BLaER1 treated with 17β-estradiol and CSF1 and Interleukin-3, amounts not matched to agents 10 nM and 100 nM (cell line): ENCODE measurements around the gene STRN.
A peak's percentile ranks its signal among the peaks of the same experiment; 100 is the strongest.
"Not testable (repeated sequence)": the region's sequence is repeated elsewhere in the genome, so short reads cannot be mapped to it uniquely, and the experiment has no call there.

Experiments used
- H3K27ac ChIP-seq, 11 experiments: shearing (Covaris generic); formaldehyde crosslinking; 2 replicates each; pipeline ENCODE4 v1.8.1; 2022
- H3K27me3 ChIP-seq, 11 experiments: shearing (Covaris generic); formaldehyde crosslinking; 2 replicates each; pipeline ENCODE4 v1.8.1; 2022
- H3K36me3 ChIP-seq, 11 experiments: shearing (Covaris generic); formaldehyde crosslinking; 2 replicates each; pipeline ENCODE4 v1.8.1; 2022
- H3K4me1 ChIP-seq, 10 experiments: shearing (Covaris generic); formaldehyde crosslinking; 2 replicates each; pipeline ENCODE4 v1.8.1; 2022
- H3K4me2 ChIP-seq, 11 experiments: shearing (Covaris generic); formaldehyde crosslinking; 2 replicates each; pipeline ENCODE4 v1.8.1; 2022
- H3K4me3 ChIP-seq, 10 experiments: shearing (Covaris generic); formaldehyde crosslinking; 2 replicates each; pipeline ENCODE4 v1.8.1; 2022
- H3K9ac ChIP-seq, 11 experiments: shearing (Covaris generic); formaldehyde crosslinking; 2 replicates each; pipeline ENCODE4 v1.8.1; 2022
- H3K9me3 ChIP-seq, 11 experiments: shearing (Covaris generic); formaldehyde crosslinking; replicated peaks in 1 of 11; 2 replicates each; pipeline ENCODE4 v1.8.1; 2022
- H4K20me1 ChIP-seq, 11 experiments: shearing (Covaris generic); formaldehyde crosslinking; 2 replicates each; pipeline ENCODE4 v1.8.1; 2022
- Cebpa-rat ChIP-seq, 11 experiments: shearing (Covaris generic); IDR thresholded peaks; 2 replicates each; pipeline ENCODE4 v1.8.1; 2022

Gene STRN

GRCh38 chr2:36966370-36967235 lies at the start of gene STRN:
STRN (minus strand) TSS chr2:36966536; CDS start chr2:36966463, 73 bp downstream.
- H3K4me1 ChIP-seq = peaks cover 28 to 37% (median 35%) of the 10 kb centered on the region in 10 experiments
- peak within 1 kb of the TSS; percentile 72 to 90 (median 89); a peak in 21 of 22 replicates for H3K27ac ChIP-seq
- peaks cover 6 to 38% (median 29%) of the 10 kb centered on the region in 11 experiments; a peak in 16 of 22 replicates for H4K20me1 ChIP-seq
- no peaks in the 10 kb centered on the region for H3K9me3 ChIP-seq
- peaks cover 0 to 6% (median 0%) of the 10 kb centered on the region in 11 experiments; a peak in 4 of 22 replicates for H3K36me3 ChIP-seq
- H3K4me3 ChIP-seq = peak within 1 kb of the TSS; percentile 85 to 99 (median 96)
- no peak for TF ChIP-seq Cebpa-rat (IDR thresholded peaks at IDR 0.05)
- H3K27me3 ChIP-seq = no peaks in the 10 kb centered on the region
- H3K4me2 ChIP-seq = peak within 1 kb of the TSS; percentile 85 to 92 (median 89)
- peak within 1 kb of the TSS; percentile 85 to 96 (median 91) for H3K9ac ChIP-seq

- Histone ChIP-seq H3K27ac (no peak overlapping the region), H3K4me1 (peaks cover 12 to 18% (median 14%) of the 10 kb centered on the region in 10 experiments), H3K9me3 (no peaks in the 10 kb centered on the region), H4K20me1 (no peaks in the 10 kb centered on the region; a peak in 1 of 22 replicates), H3K27me3 (no peaks in the 10 kb centered on the region), H3K4me3 (no peak overlapping the region), H3K36me3 (peaks cover 39 to 100% (median 70%) of the 10 kb centered on the region in 11 experiments), H3K9ac (no peak overlapping the region), H3K4me2 (peak overlapping the region; percentile 29 to 70 (median 60); a peak in 21 of 22 replicates)
- no peak for TF ChIP-seq Cebpa-rat (IDR thresholded peaks at IDR 0.05)
Measured at GRCh38 chr2:37013315-37013641, 46.9 kb upstream of the STRN start.

- H3K27ac ChIP-seq = no peak overlapping the region
- H3K4me3 ChIP-seq = no peak overlapping the region
- no peaks in the 10 kb centered on the region for H3K9me3 ChIP-seq
- no peak for TF ChIP-seq Cebpa-rat (IDR thresholded peaks at IDR 0.05)
- H3K36me3 ChIP-seq = peaks cover 34 to 100% (median 72%) of the 10 kb centered on the region in 11 experiments
- no peaks in the 10 kb centered on the region; a peak in 1 of 22 replicates for H4K20me1 ChIP-seq
- peaks cover 12 to 21% (median 15%) of the 10 kb centered on the region in 10 experiments for H3K4me1 ChIP-seq
- H3K4me2 ChIP-seq = no peak overlapping the region
- no peak overlapping the region for H3K9ac ChIP-seq
- no peaks in the 10 kb centered on the region for H3K27me3 ChIP-seq
Measured at GRCh38 chr2:37011130-37011529, 44.8 kb upstream of the STRN start.

- H3K4me1 ChIP-seq = 0 out of 20 replicates have a peak, but pooled peaks cover 0 to 6% (median 0%) of the 10 kb centered on the region in 10 experiments
- H3K9me3 ChIP-seq = no peaks in the 10 kb centered on the region
- H4K20me1 ChIP-seq = no peaks in the 10 kb centered on the region
- H3K4me3 ChIP-seq = no peak overlapping the region
- TF ChIP-seq Cebpa-rat (IDR thresholded peaks at IDR 0.05) = no peak
- H3K27me3 ChIP-seq = no peaks in the 10 kb centered on the region
- H3K27ac ChIP-seq = no peak overlapping the region
- H3K9ac ChIP-seq = no peak overlapping the region
- H3K36me3 ChIP-seq = peaks cover 63 to 99% (median 89%) of the 10 kb centered on the region in 11 experiments
- H3K4me2 ChIP-seq = no peak overlapping the region
Measured at GRCh38 chr2:37005118-37005868, 39.0 kb upstream of the STRN start.

GRCh38 chr2:37000988-37001556 lies 34.7 kb upstream of the STRN start:
- Histone ChIP-seq H4K20me1 (no peaks in the 10 kb centered on the region), H3K4me1 (0 out of 20 replicates have a peak, but pooled peaks cover 0 to 3% (median 0%) of the 10 kb centered on the region in 10 experiments), H3K9me3 (peaks cover 0 to 10% (median 0%) of the 10 kb centered on the region in 11 experiments; a peak in 2 of 22 replicates), H3K27ac (no peak overlapping the region), H3K36me3 (peaks cover 87 to 99% (median 93%) of the 10 kb centered on the region in 11 experiments), H3K27me3 (no peaks in the 10 kb centered on the region), H3K4me3 (no peak overlapping the region), H3K4me2 (no peak overlapping the region), H3K9ac (no peak overlapping the region)
- TF ChIP-seq Cebpa-rat (IDR thresholded peaks at IDR 0.05) = no peak

GRCh38 chr2:37000318-37000717 lies 34.0 kb upstream of the STRN start:
- H3K27ac ChIP-seq = no peak overlapping the region
- H3K4me2 ChIP-seq = no peak overlapping the region
- no peaks in the 10 kb centered on the region for H4K20me1 ChIP-seq
- no peak overlapping the region for H3K9ac ChIP-seq
- H3K4me1 ChIP-seq = 0 out of 20 replicates have a peak, but pooled peaks cover 0 to 3% (median 0%) of the 10 kb centered on the region in 10 experiments
- TF ChIP-seq Cebpa-rat (IDR thresholded peaks at IDR 0.05) = no peak
- H3K9me3 ChIP-seq = peaks cover 0 to 10% (median 0%) of the 10 kb centered on the region in 11 experiments; a peak in 2 of 22 replicates
- H3K4me3 ChIP-seq = no peak overlapping the region
- H3K36me3 ChIP-seq = peaks cover 79 to 97% (median 92%) of the 10 kb centered on the region in 11 experiments
- H3K27me3 ChIP-seq = no peaks in the 10 kb centered on the region

- peaks cover 0 to 10% (median 0%) of the 10 kb centered on the region in 11 experiments; a peak in 2 of 22 replicates for H3K9me3 ChIP-seq
- not testable (repeated sequence) for H3K4me2 ChIP-seq, H3K27me3 ChIP-seq, H3K4me1 ChIP-seq, H3K27ac ChIP-seq, H3K9ac ChIP-seq, H4K20me1 ChIP-seq, H3K4me3 ChIP-seq
- H3K36me3 ChIP-seq = peaks cover 70 to 96% (median 86%) of the 10 kb centered on the region in 11 experiments
Measured at GRCh38 chr2:36999416-36999815, 33.1 kb upstream of the STRN start.

GRCh38 chr2:36993841-36994620 lies 27.7 kb upstream of the STRN start:
- TF ChIP-seq Cebpa-rat (IDR thresholded peaks at IDR 0.05) = no peak

More at GRCh38 chr2:36993841-36994620, 27.7 kb upstream of the STRN start:
- Histone ChIP-seq H3K36me3 (peaks cover 35 to 89% (median 57%) of the 10 kb centered on the region in 11 experiments), H3K9me3 (peaks cover 0 to 3% (median 0%) of the 10 kb centered on the region in 11 experiments; a peak in 2 of 22 replicates), H3K4me3 (no peak overlapping the region), H3K4me1 (no peaks in the 10 kb centered on the region), H3K4me2 (no peak overlapping the region), H3K27me3 (no peaks in the 10 kb centered on the region), H4K20me1 (no peaks in the 10 kb centered on the region), H3K27ac (no peak overlapping the region), H3K9ac (no peak overlapping the region)
